A673 (cell line): Measurements from ENCODE around the gene PPM1K. TPM values are rescaled to one million over a fixed set of nuclear protein-coding genes. Genes with fewer than 3 reads are reported as not detected.

Experiments used
- BruUV-seq: library from RNA; stranded (reverse); fragments of 400-500 nt; replicated peaks from 2 replicates; lab custom pipeline; 2021; lab: Mats Ljungman, UMichigan
- CTCF ChIA-PET: fragments of 300-600 bp; sonication (Branson Sonifier 250); formaldehyde crosslinking; loops from one replicate; lab custom pipeline; 2022; ENCODE audit warnings: antibody characterized with exemption; lab: Charles Lee
- POLR2A ChIA-PET: fragments of 300-600 bp; sonication (Branson Sonifier 250); formaldehyde crosslinking; loops from one replicate; lab custom pipeline; 2022; ENCODE audit warnings: antibody characterized with exemption; ENCODE audit not compliant: low non-redundant PET; lab: Charles Lee
- DNase-seq: peaks from one replicate; pipeline ENCODE4 v3.0.0-alpha.2; 2015; ENCODE audit warnings: low spot score
- H3K27ac ChIP-seq: fragments of 200-600 bp; sonication (generic); 2 replicates; pipeline ENCODE4 v1.5.1; 2016; ENCODE audit warnings: mixed run types, low read depth, mild to moderate bottlenecking, mixed read lengths, antibody characterized with exemption, low read length; ENCODE audit not compliant: poor library complexity, severe bottlenecking
- H3K27me3 ChIP-seq: fragments of 200-600 bp; sonication (generic); replicated peaks from 2 replicates; pipeline ENCODE4 v1.6.1; 2017; ENCODE audit warnings: mixed run types, low read depth, mild to moderate bottlenecking, mixed read lengths, antibody characterized with exemption, low read length; ENCODE audit not compliant: insufficient read depth, poor library complexity
- H3K36me3 ChIP-seq: fragments of 200-600 bp; sonication (generic); 2 replicates; pipeline ENCODE4 v1.6.1; 2016; ENCODE audit warnings: mixed run types, mild to moderate bottlenecking, mixed read lengths, antibody characterized with exemption, low read length; ENCODE audit not compliant: insufficient read depth, poor library complexity, severe bottlenecking
- H3K4me1 ChIP-seq: fragments of 200-600 bp; sonication (generic); 2 replicates; pipeline ENCODE4 v1.6.1; 2017; ENCODE audit warnings: mixed run types, mild to moderate bottlenecking, mixed read lengths, antibody characterized with exemption, low read length; ENCODE audit not compliant: insufficient read depth, poor library complexity, severe bottlenecking
- H3K4me3 ChIP-seq: fragments of 200-600 bp; sonication (generic); 2 replicates; pipeline ENCODE4 v1.5.1; 2016; ENCODE audit warnings: low read depth, mixed run types, mild to moderate bottlenecking, mixed read lengths, low read length; ENCODE audit not compliant: poor library complexity, severe bottlenecking
- H3K9me3 ChIP-seq: fragments of 200-600 bp; sonication (generic); 2 replicates; pipeline ENCODE4 v1.6.1; 2016; ENCODE audit warnings: mixed run types, low read depth, mild to moderate bottlenecking, mixed read lengths, antibody characterized with exemption, low read length; ENCODE audit not compliant: poor library complexity, severe bottlenecking
- CTCF ChIP-seq: fragments of 300-800, 200-600 bp; sonication (generic); conservative IDR thresholded peaks from 2 replicates; pipeline ENCODE4 v1.5.1; 2017; ENCODE audit warnings: low read depth, mild to moderate bottlenecking, antibody characterized with exemption, low read length, moderate library complexity, mixed read lengths
- EZH2 ChIP-seq: fragments of 200-600 bp; sonication (generic); IDR thresholded peaks from 2 replicates; pipeline ENCODE4 v1.6.1; 2017; ENCODE audit warnings: borderline replicate concordance, low read depth, mild to moderate bottlenecking, mixed read lengths, antibody characterized with exemption, low read length; ENCODE audit not compliant: poor library complexity, severe bottlenecking
- intact Hi-C: fragments of 100-400 bp; cut with micrococcal nuclease; formaldehyde crosslinking; loops from one replicate; pipeline ENCODE4 v1.10.0; 2022; ENCODE audit not compliant: unreplicated experiment
- total RNA-seq: library from RNA; stranded (reverse); gene quantifications from 2 replicates; pipeline ENCODE4 v1.2.3, GENCODE V29; 2021

PPM1K gene
- total RNA-seq, 1 experiment from 2014 or later = 2.7 TPM

- ChIA-PET CTCF (no interaction called here), POLR2A (no interaction called here)
- DNase-seq = no peak
- TF ChIP-seq EZH2 = no peak
- no peak for TF ChIP-seq CTCF
- no peaks in the 10 kb centered on the region for H3K9me3 ChIP-seq
- no peaks in the 10 kb centered on the region for H3K36me3 ChIP-seq
- intact Hi-C loops = no loop called here
- H3K27ac ChIP-seq = no peak overlapping the region
- H3K4me1 ChIP-seq = no peaks in the 10 kb centered on the region
- H3K27me3 ChIP-seq = no peaks in the 10 kb centered on the region
- no TSS peak for BruUV-seq
- no peak overlapping the region for H3K4me3 ChIP-seq
Measured at GRCh38 chr4:88257726-88258125, 26.6 kb downstream of the PPM1K start.

- intact Hi-C loops = no loop called here
- no peak for DNase-seq
Measured at GRCh38 chr4:88255111-88255510, 29.2 kb downstream of the PPM1K start.

GRCh38 chr4:88251924-88252323 lies 32.4 kb downstream of the PPM1K start:
- Histone ChIP-seq H3K9me3 (no peaks in the 10 kb centered on the region), H3K36me3 (no peaks in the 10 kb centered on the region), H3K27me3 (no peaks in the 10 kb centered on the region), H3K27ac (no peak overlapping the region), H3K4me3 (no peak overlapping the region), H3K4me1 (no peaks in the 10 kb centered on the region)
- ChIA-PET CTCF (no interaction called here), POLR2A (no interaction called here)
- no TSS peak for BruUV-seq
- no peak for DNase-seq
- intact Hi-C loops = no loop called here
- TF ChIP-seq CTCF = no peak
- no peak for TF ChIP-seq EZH2

More at GRCh38 chr4:88255111-88255510, 29.2 kb downstream of the PPM1K start:
- no peaks in the 10 kb centered on the region for H3K36me3 ChIP-seq
- BruUV-seq = no TSS peak
- no peaks in the 10 kb centered on the region for H3K4me1 ChIP-seq
- POLR2A ChIA-PET = no interaction called here
- H3K4me3 ChIP-seq = no peak overlapping the region
- H3K27ac ChIP-seq = no peak overlapping the region
- no peaks in the 10 kb centered on the region for H3K27me3 ChIP-seq
- TF ChIP-seq EZH2 = no peak
- TF ChIP-seq CTCF = no peak
- H3K9me3 ChIP-seq = no peaks in the 10 kb centered on the region
- CTCF ChIA-PET = no interaction called here
